Measurements from ENCODE around the gene MAPK4. TPM values are rescaled to one million over a fixed set of nuclear protein-coding genes. Genes with fewer than 3 reads are reported as not detected.
A peak's percentile ranks its signal among the peaks of the same experiment; 100 is the strongest.

Gene MAPK4
- total and polyA plus RNA-seq, 10 of the 15 experiments (the other 5 are each of a cell fraction or from before 2014, with no cell fraction given) = 0.03 to 0.11 (median 0.06) TPM; not detected in 4

DNA sequence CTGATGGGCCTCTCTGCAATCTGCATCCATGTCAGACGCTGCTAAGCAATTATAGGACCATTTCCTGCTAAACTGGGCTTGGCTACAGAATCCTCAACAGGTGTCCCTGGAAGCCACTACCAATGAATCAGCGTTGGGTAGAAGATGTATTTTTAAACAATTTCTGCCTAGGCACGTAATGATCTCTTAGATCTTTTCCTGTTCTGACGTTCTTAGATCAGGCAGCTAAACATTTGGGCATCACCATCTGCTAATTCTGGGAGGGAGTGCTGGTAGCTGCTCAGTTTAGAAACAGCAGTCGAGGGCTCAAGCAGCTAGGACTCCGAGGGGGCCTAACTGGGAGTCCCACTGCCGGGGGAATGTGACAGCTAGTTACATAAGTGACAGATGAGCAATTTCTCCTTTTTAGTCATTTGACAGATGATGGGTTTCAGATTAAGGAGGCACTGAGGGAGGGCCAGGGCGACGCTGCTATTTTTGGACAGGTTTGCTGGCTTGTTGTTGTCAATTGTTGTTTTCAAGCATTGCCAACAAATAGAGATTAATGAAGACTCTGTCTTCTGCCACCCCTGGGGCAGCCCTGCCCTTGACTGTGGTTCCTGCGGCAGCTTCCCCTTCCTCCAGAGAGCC lies 167.2 kb downstream of the MAPK4 start (continued):
- peak in 1 of 2 experiments; percentile 41; a peak in 1 of 4 replicates for TF ChIP-seq IKZF2 (IDR thresholded peaks at IDR 0.05)
- no peak for TF ChIP-seq PAX8 (IDR thresholded peaks at IDR 0.05)
- TF ChIP-seq FOXM1 (IDR thresholded peaks at IDR 0.05; ENCODE audit: low read depth, low read length) = peak; percentile 44; the same call in 1 of the 2 replicates
- TF ChIP-seq CREB1 (IDR thresholded peaks at IDR 0.05; ENCODE audit: low read depth) = peak; percentile 44; the same call in 1 of the 2 replicates
- TF ChIP-seq TCF12 (IDR thresholded peaks at IDR 0.05; ENCODE audit: low read depth, low read length) = no peak
- no peak for TF ChIP-seq NFYA (IDR thresholded peaks at IDR 0.05; ENCODE audit: borderline replicate concordance, low read depth, low read length)
- TF ChIP-seq BCL11A (IDR thresholded peaks at IDR 0.05; ENCODE audit: low read depth, low read length) = peak; percentile 65; the same call in 1 of the 2 replicates
- TF ChIP-seq, protein P1, sequence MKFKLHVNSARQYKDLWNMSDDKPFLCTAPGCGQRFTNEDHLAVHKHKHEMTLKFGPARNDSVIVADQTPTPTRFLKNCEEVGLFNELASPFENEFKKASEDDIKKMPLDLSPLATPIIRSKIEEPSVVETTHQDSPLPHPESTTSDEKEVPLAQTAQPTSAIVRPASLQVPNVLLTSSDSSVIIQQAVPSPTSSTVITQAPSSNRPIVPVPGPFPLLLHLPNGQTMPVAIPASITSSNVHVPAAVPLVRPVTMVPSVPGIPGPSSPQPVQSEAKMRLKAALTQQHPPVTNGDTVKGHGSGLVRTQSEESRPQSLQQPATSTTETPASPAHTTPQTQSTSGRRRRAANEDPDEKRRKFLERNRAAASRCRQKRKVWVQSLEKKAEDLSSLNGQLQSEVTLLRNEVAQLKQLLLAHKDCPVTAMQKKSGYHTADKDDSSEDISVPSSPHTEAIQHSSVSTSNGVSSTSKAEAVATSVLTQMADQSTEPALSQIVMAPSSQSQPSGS (IDR thresholded peaks at IDR 0.05; ENCODE audit: low read length) = peak; percentile 76
- peak; percentile 27; the same call in 1 of the 2 replicates for TF ChIP-seq RUNX3 (IDR thresholded peaks at IDR 0.05; ENCODE audit: low read length)
- 0 out of 2 replicates have a peak, but pooled peaks have one; percentile 13 for TF ChIP-seq TCF3 (IDR thresholded peaks at IDR 0.05; ENCODE audit: borderline replicate concordance, insufficient read depth, low read depth, low read length)
- no peak for TF ChIP-seq CBFB (IDR thresholded peaks at IDR 0.05; ENCODE audit: low read depth)
- TF ChIP-seq IRF3 (IDR thresholded peaks at IDR 0.05) = no peak
- TF ChIP-seq USF1 (IDR thresholded peaks at IDR 0.05; ENCODE audit: borderline replicate concordance, extremely low read length, insufficient read depth, low read depth, low read length) = no peak
- peak; percentile 71; the same call in 1 of the 2 replicates for TF ChIP-seq NFIC (IDR thresholded peaks at IDR 0.05; ENCODE audit: low read depth, low read length)

Measured in GM12878 (cell line).